ENCODE data around the gene ABCG8. TPM values are rescaled to one million over a fixed set of nuclear protein-coding genes. Genes with fewer than 3 reads are reported as not detected.

ABCG8 gene
- total RNA-seq, 4 donors from 2014 or later: not detected

- DNase-seq (ENCODE audit: low spot score in 2 of 2): no peak
- TF ChIP-seq, protein P1, sequence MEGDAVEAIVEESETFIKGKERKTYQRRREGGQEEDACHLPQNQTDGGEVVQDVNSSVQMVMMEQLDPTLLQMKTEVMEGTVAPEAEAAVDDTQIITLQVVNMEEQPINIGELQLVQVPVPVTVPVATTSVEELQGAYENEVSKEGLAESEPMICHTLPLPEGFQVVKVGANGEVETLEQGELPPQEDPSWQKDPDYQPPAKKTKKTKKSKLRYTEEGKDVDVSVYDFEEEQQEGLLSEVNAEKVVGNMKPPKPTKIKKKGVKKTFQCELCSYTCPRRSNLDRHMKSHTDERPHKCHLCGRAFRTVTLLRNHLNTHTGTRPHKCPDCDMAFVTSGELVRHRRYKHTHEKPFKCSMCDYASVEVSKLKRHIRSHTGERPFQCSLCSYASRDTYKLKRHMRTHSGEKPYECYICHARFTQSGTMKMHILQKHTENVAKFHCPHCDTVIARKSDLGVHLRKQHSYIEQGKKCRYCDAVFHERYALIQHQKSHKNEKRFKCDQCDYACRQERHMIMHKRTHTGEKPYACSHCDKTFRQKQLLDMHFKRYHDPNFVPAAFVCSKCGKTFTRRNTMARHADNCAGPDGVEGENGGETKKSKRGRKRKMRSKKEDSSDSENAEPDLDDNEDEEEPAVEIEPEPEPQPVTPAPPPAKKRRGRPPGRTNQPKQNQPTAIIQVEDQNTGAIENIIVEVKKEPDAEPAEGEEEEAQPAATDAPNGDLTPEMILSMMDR (IDR thresholded peaks at IDR 0.05): no peak
- no peak for TF ChIP-seq POLR2A (IDR thresholded peaks at IDR 0.05)
- intact Hi-C loops (cut with DNase I; ENCODE audit: low total_unique reads): no loop called here
- H3K4me3 ChIP-seq (ENCODE audit: low read depth, poor library complexity, severe bottlenecking): no peak overlapping the region
- 82 to 85% methylated on average over 7 of the region's 7 CpGs for WGBS, 2 donors
Measured at GRCh38 chr2:43819491-43820163, 19.1 kb upstream of the ABCG8 start.

DNA sequence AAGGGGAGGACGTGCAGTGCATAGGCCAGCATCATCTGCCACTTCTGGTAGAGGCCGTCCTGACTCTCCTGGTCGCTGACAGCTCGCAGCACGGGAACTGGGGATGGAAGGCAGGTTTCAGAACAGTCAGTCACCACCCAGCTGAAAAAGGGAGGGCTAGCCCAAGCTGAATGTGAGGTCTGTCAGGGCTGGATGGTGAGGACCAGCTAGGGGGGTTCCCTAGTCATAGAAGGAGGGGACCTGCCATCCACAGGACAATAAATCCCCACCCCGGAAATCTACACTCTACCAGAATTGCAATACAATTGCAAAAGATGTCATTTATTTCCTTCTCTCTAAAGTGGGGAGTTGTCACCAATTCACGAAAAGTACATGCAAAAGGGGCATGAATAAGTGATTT lies 15.9 kb upstream of the ABCG8 start:
- no peak for DNase-seq (ENCODE audit: low spot score in 2 of 2)
- no peak overlapping the region for H3K4me3 ChIP-seq (ENCODE audit: low read depth, poor library complexity, severe bottlenecking)
- TF ChIP-seq, protein P1 (IDR thresholded peaks at IDR 0.05): no peak
- no peak for TF ChIP-seq POLR2A (IDR thresholded peaks at IDR 0.05)
- WGBS, 2 donors: 75 to 86% methylated on average over 7 of the region's 7 CpGs
- intact Hi-C loops (cut with DNase I; ENCODE audit: low total_unique reads): no loop called here

DNA sequence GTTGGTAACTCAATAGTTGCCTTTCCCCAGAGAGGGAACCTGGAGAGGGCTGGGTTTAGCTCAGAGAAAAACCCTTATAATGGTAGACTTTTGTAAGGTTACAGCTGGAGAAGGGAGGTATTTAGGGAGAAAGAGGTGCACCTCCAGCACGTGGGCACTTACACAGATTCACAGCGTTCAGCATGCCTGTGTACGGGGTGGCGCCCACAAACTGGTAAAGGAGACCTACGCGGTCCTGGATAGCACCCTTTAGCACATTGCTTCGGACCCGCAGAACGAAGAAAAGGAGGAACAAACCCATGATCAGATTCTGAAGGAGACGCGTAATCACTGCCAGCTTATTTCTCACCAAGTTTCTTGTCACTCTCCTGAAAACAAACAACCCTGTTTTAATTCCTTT lies 15.0 kb upstream of the ABCG8 start:
- H3K4me3 ChIP-seq (ENCODE audit: low read depth, poor library complexity, severe bottlenecking): no peak overlapping the region
- WGBS, 2 donors: 88 to 91% methylated on average over 11 of the region's 11 CpGs
- DNase-seq (ENCODE audit: low spot score in 2 of 2): no peak
- intact Hi-C loops (cut with DNase I; ENCODE audit: low total_unique reads): no loop called here
- TF ChIP-seq, protein P1 (IDR thresholded peaks at IDR 0.05): no peak
- TF ChIP-seq POLR2A (IDR thresholded peaks at IDR 0.05): no peak

DNA sequence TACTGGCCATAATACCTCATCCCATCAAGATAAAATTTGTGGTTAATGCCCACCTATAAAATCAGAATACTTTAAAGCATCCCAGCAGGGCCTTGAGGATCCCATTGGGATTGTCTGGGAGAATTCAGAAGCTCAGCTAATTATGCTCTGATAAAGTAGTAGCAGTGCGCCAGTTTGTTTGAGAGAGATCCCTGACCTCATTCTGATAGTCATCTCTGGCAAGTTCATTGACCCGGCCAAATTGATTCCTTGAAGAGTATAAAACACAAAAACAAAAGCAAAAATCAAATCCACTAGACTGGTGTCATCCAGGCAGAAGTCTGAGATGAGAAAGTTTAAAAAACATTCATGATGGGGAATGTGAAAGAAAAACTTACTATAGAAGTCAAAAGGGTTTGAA lies 14.3 kb upstream of the ABCG8 start:
- TF ChIP-seq, protein P1 (IDR thresholded peaks at IDR 0.05): no peak
- no peak for TF ChIP-seq POLR2A (IDR thresholded peaks at IDR 0.05)
- 89 to 93% methylated on average over 2 of the region's 2 CpGs for WGBS, 2 donors

GRCh38 chr2:43824951-43825493 lies 13.7 kb upstream of the ABCG8 start:
- DNase-seq (ENCODE audit: low spot score in 2 of 2): no peak
- WGBS, 2 donors: 85 to 87% methylated on average over 12 of the region's 12 CpGs
- intact Hi-C loops (cut with DNase I; ENCODE audit: low total_unique reads): no loop called here
- TF ChIP-seq, protein P1 (IDR thresholded peaks at IDR 0.05): no peak
- TF ChIP-seq POLR2A (IDR thresholded peaks at IDR 0.05): no peak
- no peak overlapping the region for H3K4me3 ChIP-seq (ENCODE audit: low read depth, poor library complexity, severe bottlenecking)

More for the DNA sequence above, 14.3 kb upstream of the ABCG8 start:
- H3K4me3 ChIP-seq (ENCODE audit: low read depth, poor library complexity, severe bottlenecking): no peak overlapping the region
- intact Hi-C loops (cut with DNase I; ENCODE audit: low total_unique reads): no loop called here
- no peak for DNase-seq (ENCODE audit: low spot score in 2 of 2)

All from lower leg skin (tissue), 4 donors.